Vagina (tissue), 2 donors: ENCODE measurements around the gene PLD5.

Source experiments
- CTCF ChIP-seq, 3 experiments: fragments of 450-650 bp in 2 of 3; fragments of 200-600 bp in 1 of 3; sonication (generic) in 1 of 3; IDR thresholded peaks; one replicate each; pipeline ENCODE4 v1.5.1; 2017 to 2019; ENCODE audit warnings: antibody characterized with exemption in 3 of 3, mild to moderate bottlenecking in 2 of 3, moderate library complexity in 2 of 3
- POLR2A ChIP-seq, 2 donors: fragments of 450-650 bp; IDR thresholded peaks; one replicate each; pipeline ENCODE4 v1.6.1; 2017; ENCODE audit warnings: antibody characterized with exemption in 2 of 2, mild to moderate bottlenecking in 2 of 2, moderate library complexity in 2 of 2
- POLR2AphosphoS5 ChIP-seq, 2 donors: sonication (generic); formaldehyde crosslinking; IDR thresholded peaks; one replicate each; pipeline ENCODE4 v1.9.0; 2017; ENCODE audit warnings: antibody characterized with exemption in 2 of 2, mild to moderate bottlenecking in 2 of 2, low read depth in 1 of 2; ENCODE audit not compliant: insufficient read depth in 1 of 2

- no peak for TF ChIP-seq CTCF (IDR thresholded peaks at IDR 0.05)
- no peak for TF ChIP-seq POLR2A (IDR thresholded peaks at IDR 0.05)
- TF ChIP-seq POLR2AphosphoS5 (IDR thresholded peaks at IDR 0.05; ENCODE audit: insufficient read depth in 1 of 2, low read depth in 1 of 2) = no peak
Observed at GRCh38 chr1:242556759-242557158, 32.3 kb upstream of the PLD5 start.
